NCI-H1048 (cell line): ENCODE results near the gene EIF3C.
"Not testable (repeated sequence)": the region's sequence is repeated elsewhere in the genome, so short reads cannot be mapped to it uniquely, and the experiment has no call there.

Experiments used
- DNase-seq: peaks from one replicate; lab custom pipeline; 2025; lab: John Stamatoyannopoulos, UW

Gene EIF3C

GRCh38 chr16:28711220-28712083, at the start of gene EIF3C:
EIF3C (plus strand) TSS chr16:28711464; CDS start chr16:28711687, 223 bp downstream.
- not testable (repeated sequence) for DNase-seq

GRCh38 chr16:28666264-28666663, 45.0 kb upstream of the EIF3C start:
- DNase-seq, result not testable (repeated sequence)

- DNase-seq, result not testable (repeated sequence)
These were observed 43.8 kb upstream of the EIF3C start for GRCh38 chr16:28667480-28667879.

DNA sequence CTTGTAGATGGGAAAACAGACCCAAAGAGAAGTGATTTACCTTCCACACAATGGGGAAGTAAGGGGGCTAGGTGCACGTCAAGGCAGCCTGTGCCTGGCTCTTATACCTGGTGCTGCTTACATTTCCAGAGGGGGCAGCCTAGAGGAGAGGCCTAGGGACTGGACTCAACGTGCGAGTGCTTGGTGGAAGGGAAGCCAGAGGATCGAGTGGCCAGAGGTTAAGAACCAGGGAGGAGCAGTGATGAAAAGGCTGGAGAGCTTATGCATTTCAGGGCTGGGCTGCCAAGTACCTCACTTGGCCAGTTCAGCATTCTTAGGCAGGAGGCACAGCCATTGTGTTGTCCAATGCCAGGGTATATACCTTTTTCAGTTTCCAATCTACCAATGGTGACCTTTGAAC, 43.1 kb upstream of the EIF3C start:
- DNase-seq, result not testable (repeated sequence)

GRCh38 chr16:28688327-28688952, 22.8 kb upstream of the EIF3C start:
- not testable (repeated sequence) for DNase-seq

DNA sequence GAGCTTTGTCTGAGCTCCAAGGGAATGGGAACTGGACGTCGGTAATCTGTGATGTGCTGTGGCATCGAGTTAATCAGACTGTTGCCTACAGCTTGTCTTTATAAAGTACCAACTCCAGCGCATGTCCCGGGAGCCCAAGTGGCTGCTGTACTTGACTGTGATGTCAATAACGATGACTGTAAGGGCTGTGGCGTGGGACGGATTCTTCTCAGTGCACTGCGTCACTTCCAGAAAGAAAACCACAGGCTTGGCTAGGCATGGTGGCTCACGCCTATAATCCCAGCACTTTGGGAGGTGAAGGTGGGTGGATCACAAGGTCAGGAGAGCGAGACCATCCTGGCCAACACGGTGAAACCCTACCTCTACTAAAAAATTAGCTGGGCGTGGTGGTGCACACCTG, 21.8 kb upstream of the EIF3C start:
- not testable (repeated sequence) for DNase-seq

DNA sequence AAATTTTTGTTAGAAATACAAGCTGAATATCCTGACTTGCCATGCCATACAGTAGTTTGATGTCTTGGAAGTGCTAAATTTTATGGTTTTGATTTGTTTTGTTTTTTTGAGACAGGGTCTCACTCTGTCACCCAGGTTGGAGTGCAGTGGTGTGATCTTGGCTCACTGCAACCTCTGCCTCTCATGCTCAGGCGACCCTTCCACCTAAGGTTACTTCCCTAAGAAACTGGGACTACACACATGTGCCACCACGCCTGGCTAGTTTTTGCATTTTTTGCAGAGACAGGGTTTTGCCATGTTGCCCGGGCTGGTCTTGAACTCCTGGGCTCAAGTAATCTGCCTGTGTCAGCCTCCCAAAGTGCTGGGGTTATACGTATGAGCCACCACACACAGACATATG, 19.5 kb upstream of the EIF3C start:
- not testable (repeated sequence) for DNase-seq

- DNase-seq, result not testable (repeated sequence)
These were observed 17.9 kb upstream of the EIF3C start for GRCh38 chr16:28693257-28693950.

DNA sequence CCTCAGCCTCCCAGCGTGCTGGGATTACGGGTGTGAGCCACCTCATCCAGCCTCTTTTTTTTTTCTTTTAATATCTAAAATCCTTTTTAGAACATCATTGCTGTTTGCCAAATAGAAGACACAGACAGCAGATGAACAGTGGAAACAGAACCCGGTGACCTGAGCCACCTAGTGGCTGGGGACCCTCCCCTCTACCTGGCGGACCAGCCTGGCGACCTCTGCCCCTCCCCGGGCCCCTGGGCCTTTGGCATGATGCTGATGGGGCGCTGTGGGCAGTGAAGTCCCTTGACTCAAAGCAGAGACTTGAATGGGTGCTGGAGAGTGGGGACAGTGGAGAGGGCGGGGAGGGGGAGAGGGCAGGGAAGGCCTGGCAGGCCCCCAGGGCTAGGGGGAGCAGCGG, 11.5 kb upstream of the EIF3C start:
- not testable (repeated sequence) for DNase-seq

DNA sequence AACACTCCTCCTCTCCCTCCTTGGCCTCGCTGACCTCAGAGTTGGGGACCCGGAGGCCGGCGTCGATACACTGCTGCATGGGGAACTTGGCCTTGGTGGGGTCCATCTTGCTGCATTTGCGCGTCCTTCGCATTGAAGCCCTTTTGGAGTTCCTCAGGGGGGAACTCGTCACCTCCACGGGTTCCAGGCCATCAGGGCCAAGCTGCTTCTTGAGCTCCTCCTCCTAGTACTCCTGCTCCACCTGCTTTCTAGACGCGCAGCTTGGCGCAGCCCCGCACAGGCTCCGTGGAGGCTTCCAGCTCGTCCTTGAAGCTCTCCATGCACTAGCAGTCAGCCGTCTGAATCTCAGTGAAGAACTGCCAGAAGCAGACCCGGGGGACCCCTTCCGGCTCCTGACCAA, 10.9 kb upstream of the EIF3C start:
- not testable (repeated sequence) for DNase-seq

GRCh38 chr16:28701384-28701783, 9.9 kb upstream of the EIF3C start:
- not testable (repeated sequence) for DNase-seq

DNA sequence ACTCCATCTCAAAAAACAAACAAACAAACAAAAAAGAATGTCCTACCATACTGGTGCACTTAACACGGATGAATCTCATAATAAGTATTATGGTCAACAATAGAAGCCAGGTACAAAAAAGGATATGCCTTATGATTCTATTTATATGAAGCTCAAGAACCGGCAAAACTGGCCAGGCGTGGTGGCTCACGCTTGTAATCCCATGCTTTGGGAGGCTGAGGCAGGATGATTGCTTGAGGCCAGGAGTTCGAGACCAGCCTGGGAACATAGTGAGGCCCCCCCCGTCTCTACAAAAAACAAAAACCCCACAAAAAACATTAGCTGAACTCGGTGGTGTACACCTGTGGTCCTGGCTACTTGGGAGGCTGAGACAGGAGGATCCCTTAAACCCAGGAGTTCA, 7.0 kb upstream of the EIF3C start:
- DNase-seq, result not testable (repeated sequence)

- not testable (repeated sequence) for DNase-seq
These were observed 11.8 kb downstream of the EIF3C start for GRCh38 chr16:28722852-28723650.

GRCh38 chr16:28731253-28731652, 20.0 kb downstream of the EIF3C start:
- DNase-seq, result not testable (repeated sequence)

DNA sequence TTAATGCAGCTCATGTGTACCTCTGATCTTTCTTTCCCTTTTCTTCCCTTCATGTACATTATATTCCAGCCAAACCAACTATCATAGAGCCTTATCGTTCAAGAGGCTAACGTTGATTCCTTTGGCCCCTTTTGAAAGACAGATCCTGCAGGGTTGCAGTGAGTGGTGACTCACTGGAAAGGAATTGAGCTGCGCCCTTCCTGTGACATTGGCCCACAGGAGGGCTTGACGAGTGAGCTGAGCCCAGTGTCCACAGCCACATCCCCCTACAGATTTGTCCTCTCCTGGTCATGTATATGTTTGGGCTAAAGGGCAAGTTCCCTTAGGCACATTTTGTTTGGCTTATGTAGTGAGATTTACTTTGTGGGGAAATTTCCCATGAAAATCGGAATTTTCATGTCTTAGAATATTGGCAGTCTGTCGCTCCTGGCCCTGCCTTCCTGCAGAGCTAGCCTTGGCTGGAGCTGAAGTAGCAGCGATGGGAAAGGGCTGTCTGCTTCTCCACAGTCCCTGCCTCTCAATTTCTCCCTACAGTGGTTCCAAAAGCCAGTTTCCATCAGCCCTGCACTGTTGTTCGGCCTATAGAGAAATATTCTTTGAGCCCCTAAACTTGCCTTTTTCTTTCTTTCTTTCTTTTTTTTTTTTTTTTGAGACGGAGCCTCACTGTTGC, 21.3 kb downstream of the EIF3C start:
- not testable (repeated sequence) for DNase-seq

GRCh38 chr16:28739787-28740186, 28.5 kb downstream of the EIF3C start:
- not testable (repeated sequence) for DNase-seq

DNA sequence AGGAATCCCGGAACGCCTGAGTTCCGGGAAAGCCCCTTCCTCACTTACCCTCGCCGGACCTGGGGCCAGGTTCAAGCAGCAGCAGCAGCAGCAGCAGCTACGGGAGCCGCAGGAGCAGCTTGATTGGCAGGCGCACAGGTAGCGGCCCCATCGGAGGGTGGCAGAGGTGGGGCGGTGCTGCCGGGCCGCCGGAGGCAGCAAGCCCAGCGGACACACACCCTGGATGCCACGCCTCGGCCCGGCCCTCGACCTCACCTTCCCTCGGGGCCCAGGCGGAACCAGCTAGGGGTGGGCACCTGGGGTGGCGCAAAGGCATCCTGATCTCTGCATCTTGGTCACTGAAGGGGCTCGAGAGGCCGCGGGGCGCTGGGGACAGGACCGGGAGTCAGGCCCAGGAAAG, 29.4 kb downstream of the EIF3C start:
- DNase-seq, result not testable (repeated sequence)

- DNase-seq, result not testable (repeated sequence)
These were observed 30.0 kb downstream of the EIF3C start for GRCh38 chr16:28741295-28741694.

DNA sequence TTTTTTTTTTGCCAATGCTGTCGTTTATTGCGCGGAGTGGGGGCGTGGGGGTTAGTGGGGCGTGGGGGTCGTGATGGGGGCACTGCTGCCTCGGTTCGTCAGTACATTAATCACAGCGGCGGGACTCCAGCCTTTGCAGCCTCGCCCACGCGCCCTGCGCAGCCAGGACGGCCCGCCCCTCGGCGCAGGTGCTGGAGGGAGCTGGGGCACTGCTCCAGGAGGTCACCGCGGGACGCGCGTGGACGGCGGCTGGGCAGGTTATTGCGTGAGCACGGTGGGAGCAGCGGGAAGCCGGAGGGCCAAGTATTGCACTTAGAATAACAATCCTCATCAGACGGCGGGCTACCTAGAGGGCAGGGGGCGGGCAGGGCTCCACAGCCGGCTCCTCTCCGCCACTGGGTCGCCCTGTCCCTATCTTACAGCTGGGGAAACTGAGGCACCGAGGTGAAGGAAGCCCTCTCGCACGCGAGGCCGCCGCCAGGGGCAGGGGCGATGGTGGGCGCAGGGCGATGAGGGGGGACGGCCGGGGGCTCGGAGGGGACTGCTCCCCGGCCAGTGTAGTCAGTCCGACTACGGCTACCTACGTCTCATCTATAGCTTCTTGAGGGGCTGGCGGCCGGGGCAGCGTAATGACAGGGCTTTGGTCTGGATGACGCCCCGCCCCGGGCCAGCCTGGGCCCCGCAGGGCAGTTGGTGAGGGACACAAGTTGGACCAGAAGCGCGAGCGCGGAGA, 35.5 kb downstream of the EIF3C start:
- not testable (repeated sequence) for DNase-seq

GRCh38 chr16:28749997-28750465, 38.8 kb downstream of the EIF3C start:
- not testable (repeated sequence) for DNase-seq
